GM21423 (cell line): Measurements from ENCODE around the gene BAG3.
"Not testable (repeated sequence)": the region's sequence is repeated elsewhere in the genome, so short reads cannot be mapped to it uniquely, and the experiment has no call there.

Source experiments
- ATAC-seq: cut with Tn5 transposase; IDR thresholded peaks from one replicate; pipeline ENCODE4 v1.9.1; 2021; ENCODE audit warnings: mild to moderate bottlenecking, moderate library complexity; ENCODE audit not compliant: unreplicated experiment

The BAG3 gene

GRCh38 chr10:119650692-119651513 is at the start of gene BAG3:
Gene BAG3 (plus strand): TSS chr10:119651380. CDS start chr10:119651676, 296 bp downstream.
- peak; percentile 71 for ATAC-seq

DNA sequence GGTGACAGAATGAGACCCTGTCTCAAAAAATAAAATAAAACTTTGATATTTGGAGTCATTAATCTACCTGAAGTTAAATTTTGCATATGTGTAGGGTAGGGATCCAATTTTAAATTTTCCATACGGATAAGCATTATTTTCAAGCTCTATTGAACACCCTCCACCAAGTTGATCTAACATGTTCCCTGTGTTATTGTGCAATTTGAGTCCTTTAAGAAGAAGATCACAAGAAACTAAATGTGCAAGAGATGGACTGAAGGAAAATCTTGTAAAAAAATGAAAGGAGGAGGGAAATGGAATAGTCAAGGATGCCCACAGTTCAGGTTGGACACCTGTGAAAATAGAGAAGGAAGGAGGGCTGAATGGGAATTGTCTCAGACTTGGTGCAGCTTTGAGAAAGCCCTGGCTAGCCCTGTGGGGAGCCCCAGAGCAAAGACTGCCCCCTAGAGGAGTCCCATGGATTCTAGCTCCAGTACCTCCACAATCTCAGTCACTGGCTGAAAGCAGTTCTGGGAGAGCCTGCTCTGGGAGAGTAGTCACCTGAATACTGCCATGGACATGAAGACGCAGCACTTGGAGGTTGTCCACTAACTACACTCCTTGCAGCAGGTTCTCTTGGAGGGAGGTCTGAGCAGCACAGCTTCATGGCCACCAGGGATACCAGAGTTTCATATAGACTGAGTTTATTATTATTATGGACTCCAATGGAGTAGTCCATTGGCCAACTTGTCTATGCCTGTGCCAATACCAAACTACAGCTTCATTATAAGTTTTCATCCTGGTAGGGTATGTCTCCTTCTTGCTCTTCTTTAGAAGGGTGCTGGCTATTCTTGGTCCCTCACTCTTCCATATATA is 48.7 kb upstream of the BAG3 start:
- ATAC-seq = peak; percentile 40

GRCh38 chr10:119604468-119604867 is 46.7 kb upstream of the BAG3 start:
- ATAC-seq = no peak

- no peak for ATAC-seq
Measured at GRCh38 chr10:119608316-119609155, 42.6 kb upstream of the BAG3 start.

GRCh38 chr10:119609516-119609915 is 41.7 kb upstream of the BAG3 start:
- no peak for ATAC-seq

DNA sequence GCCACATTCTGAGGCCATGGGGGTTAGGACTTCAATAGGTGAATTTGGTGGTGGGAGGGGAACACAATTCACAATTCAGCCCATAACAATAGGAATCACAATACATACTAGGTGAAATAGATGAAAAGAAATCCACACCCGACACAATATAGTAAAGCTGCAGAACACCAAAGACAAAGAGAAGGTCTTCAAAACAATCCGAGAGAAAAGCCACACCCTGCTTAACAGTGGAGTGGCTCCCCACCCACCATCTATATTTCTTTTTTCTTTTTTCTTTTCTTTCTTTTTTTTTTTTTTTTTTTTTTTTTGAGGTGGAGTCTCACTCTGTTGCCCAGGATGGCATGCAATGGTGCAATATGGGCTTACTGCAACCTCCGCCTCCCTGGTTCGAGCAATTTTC is 39.7 kb upstream of the BAG3 start:
- no peak for ATAC-seq

DNA sequence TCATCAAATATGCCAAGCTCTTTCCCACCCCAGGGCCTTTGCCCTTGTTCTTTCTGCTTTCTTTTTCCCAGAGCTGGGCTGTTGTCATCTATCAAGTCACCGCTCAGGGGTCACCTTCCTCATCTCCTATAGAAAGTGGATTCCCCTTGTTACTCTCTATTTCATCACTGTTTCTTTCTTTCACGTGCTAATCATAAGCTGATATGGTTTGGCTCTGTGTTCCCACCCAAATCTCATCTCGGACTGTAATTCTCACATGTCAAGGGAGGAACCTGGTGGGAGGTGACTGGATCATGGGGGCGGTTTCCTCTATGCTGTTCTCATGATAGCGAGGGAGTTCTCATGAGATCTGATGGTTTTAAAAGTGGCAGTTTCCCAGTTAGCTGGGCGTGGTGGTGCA is 37.4 kb upstream of the BAG3 start:
- no peak for ATAC-seq

DNA sequence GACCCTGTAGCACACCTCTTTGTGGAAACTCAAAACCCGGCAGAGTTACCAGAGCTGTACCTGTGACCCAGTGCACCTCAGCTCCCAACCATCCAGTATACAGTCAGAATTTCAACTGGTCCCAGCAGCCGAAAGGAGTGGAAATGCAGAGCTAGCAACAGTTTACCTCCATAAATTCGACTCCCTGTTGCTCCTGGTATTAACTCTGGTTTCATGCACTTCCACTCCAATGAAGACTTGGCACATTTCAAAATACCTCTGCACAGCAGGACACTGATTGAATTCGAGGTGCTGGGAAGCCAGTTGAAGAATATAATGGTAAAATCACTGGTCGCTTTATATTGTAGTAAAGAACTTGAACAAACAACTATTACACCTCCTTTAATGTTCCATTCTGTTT is 36.5 kb upstream of the BAG3 start:
- no peak for ATAC-seq

DNA sequence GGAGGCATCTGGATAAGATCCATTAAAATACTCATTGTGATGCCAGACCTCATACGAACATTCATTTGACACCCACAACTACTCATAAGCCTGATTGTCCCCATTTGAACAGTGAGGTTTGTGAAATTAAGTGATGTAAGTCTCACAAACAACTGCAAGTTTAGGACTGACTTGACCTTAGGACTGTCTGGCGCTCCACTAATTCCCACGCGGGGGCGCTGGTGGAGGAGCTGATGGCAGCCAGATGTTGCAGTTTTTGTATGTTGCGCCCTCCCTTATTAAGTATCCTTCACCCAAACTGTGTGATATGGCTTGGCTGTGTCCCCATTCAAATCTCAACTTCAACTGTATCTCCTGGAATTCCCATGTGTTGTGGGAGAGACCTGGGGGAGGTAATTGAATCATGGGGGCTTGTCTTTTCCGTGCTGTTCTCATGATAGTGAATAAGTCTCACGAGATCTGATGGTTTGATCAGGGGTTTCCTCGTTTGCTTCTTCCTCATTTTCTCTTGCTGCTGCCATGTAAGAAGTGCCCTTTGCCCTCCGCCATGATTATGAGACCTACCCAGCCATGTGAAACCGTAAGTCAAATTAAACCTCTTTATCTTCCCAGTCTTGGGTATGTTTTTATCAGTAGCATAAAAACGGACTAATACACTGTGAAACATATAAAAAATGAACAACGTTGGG is 34.2 kb upstream of the BAG3 start:
- ATAC-seq = no peak

- no peak for ATAC-seq
Measured at GRCh38 chr10:119619215-119619614, 32.0 kb upstream of the BAG3 start.

DNA sequence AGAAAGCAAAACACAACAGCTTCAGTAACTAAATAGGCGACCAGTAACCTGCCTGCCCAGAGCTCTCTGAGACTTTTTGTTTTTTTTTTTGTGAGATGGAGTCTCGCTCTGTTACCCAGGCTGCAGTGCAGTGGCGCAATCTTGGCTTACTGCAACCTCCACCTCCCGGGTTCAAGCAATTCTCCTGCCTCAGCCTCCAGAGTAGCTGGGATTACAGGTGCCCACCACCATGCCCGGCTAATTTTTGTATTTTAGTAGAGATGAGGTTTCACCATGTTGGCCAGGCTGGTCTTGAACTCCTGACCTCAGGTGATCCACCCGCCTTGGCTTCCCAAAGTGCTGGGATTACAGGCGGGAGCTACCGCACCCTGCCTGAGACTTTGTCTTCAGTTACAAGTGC is 31.4 kb upstream of the BAG3 start:
- not testable (repeated sequence) for ATAC-seq

DNA sequence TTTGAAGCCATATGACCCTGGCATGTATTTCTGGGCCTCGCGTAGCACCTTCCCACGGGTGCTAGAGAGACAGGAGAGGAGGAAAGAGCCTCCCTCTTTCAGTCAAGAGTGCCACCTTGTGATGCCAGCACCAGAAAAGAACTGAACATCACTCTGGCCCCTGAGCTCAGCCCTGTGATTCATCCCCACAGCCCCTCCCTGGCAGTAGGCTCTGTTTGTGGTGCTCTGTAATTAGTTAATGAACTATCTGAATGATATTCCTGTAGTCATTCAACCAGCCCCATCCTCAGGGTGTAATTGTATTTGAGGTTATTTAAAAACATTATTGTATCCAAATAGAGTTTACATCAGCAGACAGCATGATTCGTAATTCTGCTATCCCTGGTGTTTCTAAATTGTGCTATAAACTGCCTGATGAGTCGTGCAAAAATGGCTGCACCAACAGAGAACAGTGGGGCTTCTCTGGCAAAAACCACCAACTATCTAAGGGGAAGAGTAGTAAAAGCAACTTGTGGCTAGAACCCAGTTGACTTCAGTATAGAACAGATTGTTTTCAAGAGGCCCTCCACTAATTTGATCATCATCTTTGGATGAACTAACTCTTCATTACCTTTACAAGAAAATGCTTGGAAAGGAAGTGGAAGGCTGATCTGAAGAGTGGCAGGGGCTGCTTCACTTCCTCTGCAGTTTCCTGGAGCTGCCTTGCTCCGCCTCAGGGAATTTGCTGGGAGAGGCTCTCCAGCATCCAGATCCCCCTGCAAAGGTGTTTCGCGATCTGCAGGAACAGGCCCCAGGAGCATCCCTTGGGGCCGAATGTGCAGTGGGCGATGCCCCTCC is 30.7 kb upstream of the BAG3 start:
- ATAC-seq = no peak

DNA sequence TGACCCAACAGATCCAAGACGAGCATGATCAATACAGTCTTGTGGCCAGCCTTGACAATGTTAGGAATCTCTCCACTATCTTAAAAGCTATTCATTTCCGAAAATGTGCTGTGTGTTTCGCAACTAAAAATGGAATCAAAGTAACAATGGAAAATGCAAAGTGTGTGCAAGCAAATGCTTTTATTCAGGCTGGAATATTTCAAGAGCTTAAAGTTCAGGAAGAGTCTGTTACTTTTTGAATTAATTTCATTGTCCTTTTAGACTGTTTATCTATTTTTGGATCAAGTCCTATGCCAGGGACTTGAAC is 30.1 kb upstream of the BAG3 start:
- no peak for ATAC-seq

- ATAC-seq = no peak
Measured at GRCh38 chr10:119625570-119626280, 25.5 kb upstream of the BAG3 start.

- ATAC-seq = no peak
Measured at GRCh38 chr10:119630300-119630699, 20.9 kb upstream of the BAG3 start.

DNA sequence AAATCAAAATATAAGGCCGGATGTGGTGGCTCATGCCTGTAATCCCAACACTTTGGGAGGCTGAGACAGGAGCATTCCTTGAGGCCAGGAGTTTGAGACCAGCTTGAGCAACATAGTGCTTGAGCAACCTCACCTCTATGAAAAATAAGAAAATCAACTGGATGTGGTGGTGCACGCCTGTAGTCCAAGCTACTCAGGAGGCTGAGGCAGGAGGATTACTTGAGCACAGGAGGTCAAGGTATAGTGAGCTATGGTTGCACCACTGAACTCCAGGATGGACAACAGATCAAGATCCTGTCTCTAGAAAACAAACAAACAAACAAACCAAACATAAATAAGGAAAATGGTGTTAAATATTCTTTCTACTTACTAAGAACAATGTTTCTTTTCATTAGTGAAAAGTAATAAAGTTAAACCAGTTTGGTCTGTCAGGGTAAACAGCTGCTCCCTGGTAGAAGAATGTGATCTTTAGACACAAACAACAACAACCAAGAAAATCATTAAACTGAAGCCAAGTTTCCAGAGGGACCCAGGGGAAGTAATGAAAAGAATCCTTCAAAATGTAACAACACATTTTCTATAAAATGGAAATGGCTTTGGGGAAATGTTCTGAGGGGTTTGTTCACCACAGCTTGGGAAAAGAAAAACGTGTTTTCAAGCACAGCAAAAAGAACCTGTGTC is 17.5 kb upstream of the BAG3 start:
- no peak for ATAC-seq

DNA sequence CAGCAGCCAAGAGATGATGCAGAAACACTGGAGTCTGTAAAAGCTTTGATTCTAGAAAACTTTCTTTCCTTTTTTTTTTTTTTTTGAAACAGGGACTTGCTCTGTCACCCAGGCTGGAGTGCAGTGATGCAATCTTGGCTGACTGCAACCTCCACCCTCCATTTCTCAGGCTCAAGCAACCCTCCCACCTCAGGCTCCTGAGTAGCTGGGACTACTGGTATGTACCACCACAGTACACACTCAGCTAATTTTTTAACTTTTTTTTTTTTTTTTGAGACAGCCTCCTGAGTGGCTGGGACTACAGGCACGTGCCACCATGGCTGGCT is 17.0 kb upstream of the BAG3 start:
- ATAC-seq = no peak

GRCh38 chr10:119637631-119638030 is 13.5 kb upstream of the BAG3 start:
- no peak for ATAC-seq

GRCh38 chr10:119638982-119639381 is 12.2 kb upstream of the BAG3 start:
- ATAC-seq = no peak
